Measurements from ENCODE around the gene ASIC2.

Gene ASIC2

GRCh38 chr17:33113991-33114370 lies 179.1 kb downstream of the ASIC2 start:
- DNase-seq (ENCODE audit: low read depth in 2 of 2) = no peak

GRCh38 chr17:33113276-33113990 lies 179.7 kb downstream of the ASIC2 start:
- peak in 1 of 2 experiments; percentile 9 for DNase-seq (ENCODE audit: low read depth in 2 of 2)

GRCh38 chr17:33112763-33113162 lies 180.3 kb downstream of the ASIC2 start:
- DNase-seq (ENCODE audit: low read depth in 2 of 2) = no peak

GRCh38 chr17:33109336-33110072 lies 183.6 kb downstream of the ASIC2 start:
- DNase-seq (ENCODE audit: low read depth in 2 of 2) = no peak

- no peak for DNase-seq (ENCODE audit: low read depth in 2 of 2)
These were observed 186.4 kb downstream of the ASIC2 start for GRCh38 chr17:33106525-33107165.

GRCh38 chr17:33105911-33106310 lies 187.2 kb downstream of the ASIC2 start:
- DNase-seq (ENCODE audit: low read depth in 2 of 2) = no peak

- no peak for DNase-seq (ENCODE audit: low read depth in 2 of 2)
These were observed 193.2 kb downstream of the ASIC2 start for GRCh38 chr17:33099906-33100305.

- DNase-seq (ENCODE audit: low read depth in 2 of 2) = no peak
These were observed 193.8 kb downstream of the ASIC2 start for GRCh38 chr17:33099252-33099651.

GRCh38 chr17:33097411-33097810 lies 195.7 kb downstream of the ASIC2 start:
- DNase-seq (ENCODE audit: low read depth in 2 of 2) = no peak

- no peak for DNase-seq (ENCODE audit: low read depth in 2 of 2)
These were observed 196.9 kb downstream of the ASIC2 start for GRCh38 chr17:33096161-33096560.

GRCh38 chr17:33091271-33091670 lies 201.8 kb downstream of the ASIC2 start:
- DNase-seq (ENCODE audit: low read depth in 2 of 2) = no peak

- no peak for DNase-seq (ENCODE audit: low read depth in 2 of 2)
These were observed 202.3 kb downstream of the ASIC2 start for GRCh38 chr17:33090806-33091205.

GRCh38 chr17:33086878-33087277 lies 206.2 kb downstream of the ASIC2 start:
- DNase-seq (ENCODE audit: low read depth in 2 of 2) = no peak

- no peak for DNase-seq (ENCODE audit: low read depth in 2 of 2)
These were observed 207.1 kb downstream of the ASIC2 start for GRCh38 chr17:33086041-33086440.

GRCh38 chr17:33085256-33085655 lies 207.8 kb downstream of the ASIC2 start:
- no peak for DNase-seq (ENCODE audit: low read depth in 2 of 2)

- DNase-seq (ENCODE audit: low read depth in 2 of 2) = no peak
These were observed 208.3 kb downstream of the ASIC2 start for GRCh38 chr17:33084755-33085154.

- no peak for DNase-seq (ENCODE audit: low read depth in 2 of 2)
These were observed 210.4 kb downstream of the ASIC2 start for GRCh38 chr17:33082529-33083173.

GRCh38 chr17:33080091-33080490 lies 213.0 kb downstream of the ASIC2 start:
- no peak for DNase-seq (ENCODE audit: low read depth in 2 of 2)

- DNase-seq (ENCODE audit: low read depth in 2 of 2) = no peak
These were observed 213.9 kb downstream of the ASIC2 start for GRCh38 chr17:33079201-33079600.

- no peak for DNase-seq (ENCODE audit: low read depth in 2 of 2)
These were observed 216.1 kb downstream of the ASIC2 start for GRCh38 chr17:33076979-33077378.

- DNase-seq (ENCODE audit: low read depth in 2 of 2) = no peak
These were observed 219.7 kb downstream of the ASIC2 start for GRCh38 chr17:33073416-33073815.

- DNase-seq (ENCODE audit: low read depth in 2 of 2) = no peak
These were observed 220.5 kb downstream of the ASIC2 start for GRCh38 chr17:33072421-33073161.

Measured in fibroblast of skin of left biceps (primary cell).